ENCODE results near the gene TCP11X1. TPM values are rescaled to one million over a fixed set of nuclear protein-coding genes. Genes with fewer than 3 reads are reported as not detected.

Gene TCP11X1
- total and polyA plus RNA-seq, 4 donors, result not detected

Other genes with a start within 250 kb of the TCP11X1 start
- gene TCEAL2, start 89.6 kb upstream of the TCP11X1 start, total RNA-seq, result 10 to 100 TPM; 17.8 to 26.8 TPM
- gene TCEAL2, start 89.6 kb upstream of the TCP11X1 start, polyA plus RNA-seq (ENCODE audit: insufficient read length in 2 of 2), result 100 to 1,000 TPM; 171 to 190 TPM
- gene TCEAL6, start 72.8 kb upstream of the TCP11X1 start, total RNA-seq, result 1 to 10 TPM; 5.1 to 6.2 TPM
- 10 to 100 TPM; 34.0 to 36.9 TPM for gene TCEAL6, start 72.8 kb upstream of the TCP11X1 start, polyA plus RNA-seq (ENCODE audit: insufficient read length in 2 of 2)
- 10 to 100 TPM; 28.3 to 33.2 TPM for gene BEX5, start 59.3 kb upstream of the TCP11X1 start, total RNA-seq
- 100 to 1,000 TPM; 137 to 154 TPM for gene BEX5, start 59.3 kb upstream of the TCP11X1 start, polyA plus RNA-seq (ENCODE audit: insufficient read length in 2 of 2)
- under 1 TPM in 1 of 2 donors, not detected in 1; 0.22 TPM for gene NXF2, start 31.9 kb downstream of the TCP11X1 start, total RNA-seq
- under 1 TPM in 1 of 2 donors, not detected in 1; 0.32 TPM for gene NXF2, start 31.9 kb downstream of the TCP11X1 start, polyA plus RNA-seq (ENCODE audit: insufficient read length in 2 of 2)
- under 1 TPM in 1 of 2 donors, not detected in 1; 0.28 TPM for gene NXF2B, start 224.7 kb downstream of the TCP11X1 start, total RNA-seq
- gene NXF2B, start 224.7 kb downstream of the TCP11X1 start, polyA plus RNA-seq (ENCODE audit: insufficient read length in 2 of 2), result 1 to 10 TPM in 1 of 2 donors, under 1 TPM in 1; 0.46 to 1.2 TPM